CD14-positive monocyte (primary cell): ENCODE results near the gene TRAPPC6A. TPM values are rescaled to one million over a fixed set of nuclear protein-coding genes. Genes with fewer than 3 reads are reported as not detected.

Experiments used
- DNase-seq, 3 donors: peaks; one replicate each; pipeline ENCODE4 v3.0.0-alpha.2; 2011 to 2022
- H2AFZ ChIP-seq: 2 replicates; pipeline ENCODE4 v1.6.0; 2012; ENCODE audit warnings: mild to moderate bottlenecking, low read depth, low read length, inconsistent platforms; ENCODE audit not compliant: insufficient read depth, poor library complexity, severe bottlenecking
- H3K27ac ChIP-seq, 2 donors: 1 replicate in 1 of 2; 2 replicates in 1 of 2; pipeline ENCODE4 v1.5.1; 2012 to 2013; ENCODE audit warnings: low read length in 2 of 2, control low read depth in 1 of 2, inconsistent platforms in 1 of 2, low read depth in 1 of 2, mild to moderate bottlenecking in 1 of 2
- H3K27me3 ChIP-seq, 2 donors: one replicate each; pipeline versions ENCODE4 v1.6.0 to v1.6.1; 2011 to 2013; ENCODE audit warnings: low read length in 2 of 2; ENCODE audit not compliant: control insufficient read depth in 2 of 2, insufficient read depth in 2 of 2
- H3K36me3 ChIP-seq, 2 donors: replicated peaks in 1 of 2; 1 replicate in 1 of 2; 2 replicates in 1 of 2; pipeline versions ENCODE4 v1.5.1 to v1.6.1; 2012 to 2013; ENCODE audit warnings: low read length in 2 of 2, control low read depth in 1 of 2, inconsistent platforms in 1 of 2, mild to moderate bottlenecking in 1 of 2; ENCODE audit not compliant: insufficient read depth in 2 of 2, control insufficient read depth in 1 of 2
- H3K4me1 ChIP-seq, 2 donors: 1 replicate in 1 of 2; 2 replicates in 1 of 2; pipeline versions ENCODE4 v1.5.1 to v1.6.1; 2012 to 2013; ENCODE audit warnings: low read length in 2 of 2, control low read depth in 1 of 2, inconsistent platforms in 1 of 2, mild to moderate bottlenecking in 1 of 2, moderate library complexity in 1 of 2; ENCODE audit not compliant: insufficient read depth in 2 of 2, control insufficient read depth in 1 of 2
- H3K4me2 ChIP-seq: replicated peaks from 2 replicates; pipeline ENCODE3; 2012; ENCODE audit warnings: low read length, moderate library complexity, mild to moderate bottlenecking; ENCODE audit not compliant: poor library complexity, severe bottlenecking; ENCODE audit errors: extremely low read depth
- H3K4me3 ChIP-seq, 3 experiments: fragments of 200-600 bp in 1 of 3; sonication (generic) in 1 of 3; replicated peaks in 1 of 3; 1 replicate in 2 of 3; 2 replicates in 1 of 3; pipeline ENCODE4 v1.5.1; 2011 to 2013; ENCODE audit warnings: low read length in 3 of 3, mild to moderate bottlenecking in 3 of 3, control low read depth in 2 of 3, low read depth in 2 of 3, inconsistent platforms in 1 of 3, moderate library complexity in 1 of 3
- H3K79me2 ChIP-seq: 2 replicates; pipeline ENCODE4 v1.6.0; 2012; ENCODE audit warnings: mild to moderate bottlenecking, control low read depth, inconsistent platforms, low read length, moderate library complexity; ENCODE audit not compliant: insufficient read depth
- H3K9ac ChIP-seq: 2 replicates; pipeline ENCODE4 v1.6.0; 2017; ENCODE audit warnings: low read length, mild to moderate bottlenecking; ENCODE audit not compliant: insufficient read depth, poor library complexity, severe bottlenecking
- H3K9me3 ChIP-seq, 2 donors: replicated peaks in 1 of 2; 1 replicate in 1 of 2; 2 replicates in 1 of 2; pipeline versions ENCODE4 v1.5.1 to v1.6.1; 2012 to 2013; ENCODE audit warnings: low read length in 2 of 2, control low read depth in 1 of 2; ENCODE audit not compliant: control insufficient read depth in 1 of 2, insufficient read depth in 1 of 2
- H4K20me1 ChIP-seq: 2 replicates; pipeline ENCODE4 v1.6.0; 2012; ENCODE audit warnings: mild to moderate bottlenecking, low read length, control low read depth, moderate library complexity; ENCODE audit not compliant: insufficient read depth
- H3K27ac Mint-ChIP-seq, 7 donors: one replicate each; pipeline ENCODE4 v1.8.0; 2020; ENCODE audit warnings: mild to moderate bottlenecking in 7 of 7, mixed read lengths in 7 of 7, moderate library complexity in 6 of 7, inconsistent platforms in 2 of 7
- H3K27me3 Mint-ChIP-seq, 3 donors: one replicate each; pipeline ENCODE4 v1.8.0; 2021 to 2022; ENCODE audit warnings: low read depth in 3 of 3, mild to moderate bottlenecking in 3 of 3, mixed read lengths in 3 of 3, moderate library complexity in 3 of 3, inconsistent platforms in 1 of 3
- H3K36me3 Mint-ChIP-seq, 2 donors: one replicate each; pipeline ENCODE4 v1.8.0; 2020; ENCODE audit warnings: mixed read lengths in 2 of 2, inconsistent platforms in 1 of 2, mild to moderate bottlenecking in 1 of 2
- H3K4me1 Mint-ChIP-seq: one replicate; pipeline ENCODE4 v1.8.0; 2020; ENCODE audit warnings: mild to moderate bottlenecking, mixed read lengths
- H3K4me3 Mint-ChIP-seq, 2 donors: one replicate each; pipeline ENCODE4 v1.8.0; 2020; ENCODE audit warnings: mild to moderate bottlenecking in 2 of 2, mixed read lengths in 2 of 2, moderate library complexity in 1 of 2
- H3K9me3 Mint-ChIP-seq, 7 donors: one replicate each; pipeline ENCODE4 v1.8.0; 2020 to 2022; ENCODE audit warnings: mixed read lengths in 7 of 7, mild to moderate bottlenecking in 6 of 7, moderate library complexity in 6 of 7, inconsistent platforms in 2 of 7
- WGBS: methylation state at CpG from one replicate; pipeline ENCODE4 v1.1.5; 2013; ENCODE audit warnings: missing lambda C conversion rate; ENCODE audit not compliant: insufficient coverage; 5-methylcytosine and 5-hydroxymethylcytosine counted together
- intact Hi-C, 2 donors: fragments of 100-400 bp; cut with micrococcal nuclease; formaldehyde crosslinking; loops; one replicate each; pipeline versions ENCODE4 v1.15.0 to v1.15.1; 2023
- polyA plus RNA-seq, 3 donors: library from polyadenylated mRNA; depleted of rRNA in 1 of 3; unstranded in 2 of 3; stranded (reverse) in 1 of 3; fragments of 300-500 nt in 2 of 3; fragments of >200 nt in 1 of 3; fragmentation: Illumina TruSeq in 2 of 3; gene quantifications; 1 replicate in 2 of 3; 2 replicates in 1 of 3; pipeline ENCODE4 v1.2.3, GENCODE V29; 2012 to 2021
- TF ChIP-seq, protein P1 (sequence below): fragments of 200-600 bp; IDR thresholded peaks from one replicate; pipeline ENCODE4 v1.8.0; 2022; ENCODE audit warnings: antibody characterized with exemption, mild to moderate bottlenecking

The TRAPPC6A gene
- polyA plus RNA-seq, 3 donors, result 49.7 to 82.7 (median 63.4) TPM

DNA sequence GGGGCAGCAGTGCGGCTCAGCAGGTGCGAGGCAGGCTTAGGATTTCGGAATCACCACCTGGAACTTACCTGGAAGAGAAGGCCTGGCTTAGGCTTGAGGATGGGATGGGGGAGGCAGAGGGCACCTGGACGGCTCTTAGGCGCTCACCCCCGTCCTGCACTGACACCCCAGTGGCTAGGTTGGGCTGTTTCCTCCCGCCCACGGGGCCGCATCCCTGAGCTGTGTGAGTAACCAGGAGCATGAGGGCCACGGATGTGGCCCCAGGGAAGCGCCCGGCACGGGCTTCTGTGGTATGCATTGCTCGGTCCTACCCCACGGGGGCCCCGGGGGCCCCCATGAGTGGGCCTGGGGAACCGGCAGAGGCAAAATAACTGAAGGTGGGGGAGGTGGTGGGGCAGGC is 14.9 kb downstream of the TRAPPC6A start:
- Histone ChIP-seq H3K9ac (no peak overlapping the region), H3K4me2 (no peak overlapping the region), H4K20me1 (no peaks in the 10 kb centered on the region), H3K9me3 (no peaks in the 10 kb centered on the region), H2AFZ (no peak overlapping the region), H3K79me2 (no peaks in the 10 kb centered on the region), H3K27ac (no peak overlapping the region), H3K4me3 (no peak overlapping the region), H3K4me1 (peaks cover 9 to 14% of the 10 kb centered on the region in 2 donors), H3K36me3 (no peaks in the 10 kb centered on the region), H3K27me3 (peaks cover 0 to 6% of the 10 kb centered on the region in 2 donors)
- H3K9me3 Mint-ChIP-seq, result no peaks in the 10 kb centered on the region
- no peak overlapping the region for H3K4me3 Mint-ChIP-seq
- intact Hi-C loops, result no loop called here
- H3K4me1 Mint-ChIP-seq, result peaks cover 17% of the 10 kb centered on the region
- H3K27me3 Mint-ChIP-seq, result peaks cover 17 to 44% (median 32%) of the 10 kb centered on the region in 3 donors
- peaks cover 0 to 3% of the 10 kb centered on the region in 2 donors for H3K36me3 Mint-ChIP-seq
- no peak for DNase-seq
- WGBS, result 92% methylated on average over 14 of the region's 17 CpGs
- TF ChIP-seq, protein P1, sequence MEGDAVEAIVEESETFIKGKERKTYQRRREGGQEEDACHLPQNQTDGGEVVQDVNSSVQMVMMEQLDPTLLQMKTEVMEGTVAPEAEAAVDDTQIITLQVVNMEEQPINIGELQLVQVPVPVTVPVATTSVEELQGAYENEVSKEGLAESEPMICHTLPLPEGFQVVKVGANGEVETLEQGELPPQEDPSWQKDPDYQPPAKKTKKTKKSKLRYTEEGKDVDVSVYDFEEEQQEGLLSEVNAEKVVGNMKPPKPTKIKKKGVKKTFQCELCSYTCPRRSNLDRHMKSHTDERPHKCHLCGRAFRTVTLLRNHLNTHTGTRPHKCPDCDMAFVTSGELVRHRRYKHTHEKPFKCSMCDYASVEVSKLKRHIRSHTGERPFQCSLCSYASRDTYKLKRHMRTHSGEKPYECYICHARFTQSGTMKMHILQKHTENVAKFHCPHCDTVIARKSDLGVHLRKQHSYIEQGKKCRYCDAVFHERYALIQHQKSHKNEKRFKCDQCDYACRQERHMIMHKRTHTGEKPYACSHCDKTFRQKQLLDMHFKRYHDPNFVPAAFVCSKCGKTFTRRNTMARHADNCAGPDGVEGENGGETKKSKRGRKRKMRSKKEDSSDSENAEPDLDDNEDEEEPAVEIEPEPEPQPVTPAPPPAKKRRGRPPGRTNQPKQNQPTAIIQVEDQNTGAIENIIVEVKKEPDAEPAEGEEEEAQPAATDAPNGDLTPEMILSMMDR, result no peak
- H3K27ac Mint-ChIP-seq, result no peak overlapping the region

DNA sequence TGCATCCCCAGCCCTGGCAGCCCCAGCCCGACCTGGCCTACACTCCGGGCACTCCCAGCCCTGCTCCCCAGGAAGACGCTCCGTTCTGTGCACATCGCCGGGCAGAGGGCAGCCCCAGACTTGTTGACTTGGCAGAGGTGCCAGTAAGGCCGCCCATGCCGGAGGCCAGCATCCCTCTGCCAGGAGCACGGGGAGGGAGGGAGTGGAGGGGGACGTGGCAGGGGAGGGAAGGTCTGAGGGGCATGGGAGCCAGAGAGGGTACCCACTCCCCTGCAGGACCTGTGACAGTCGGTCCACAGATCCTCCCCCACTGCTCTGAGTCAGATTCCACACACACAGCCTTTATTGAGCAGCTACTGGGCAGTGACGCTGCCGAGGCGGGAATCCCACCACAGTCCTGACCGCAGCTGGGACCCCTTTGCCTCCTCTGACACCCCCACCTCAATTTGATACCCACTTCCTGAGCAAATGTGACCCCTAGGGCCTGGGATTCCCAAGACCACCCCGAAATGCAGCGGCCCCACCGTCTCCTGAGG is 15.4 kb downstream of the TRAPPC6A start:
- H4K20me1 ChIP-seq, result no peaks in the 10 kb centered on the region
- no peaks in the 10 kb centered on the region for H3K36me3 ChIP-seq
- H3K79me2 ChIP-seq, result no peaks in the 10 kb centered on the region
- H3K27me3 ChIP-seq, result peaks cover 0 to 6% of the 10 kb centered on the region in 2 donors
- no peak overlapping the region for H3K9ac ChIP-seq
- no peak for DNase-seq
- H3K9me3 ChIP-seq, result no peaks in the 10 kb centered on the region
- H3K4me2 ChIP-seq, result no peak overlapping the region
- peaks cover 0 to 3% of the 10 kb centered on the region in 2 donors for H3K36me3 Mint-ChIP-seq
- H3K4me3 ChIP-seq, result no peak overlapping the region
- H3K4me3 Mint-ChIP-seq, result no peak overlapping the region
- H3K27ac Mint-ChIP-seq, result no peak overlapping the region
- WGBS, result 95% methylated on average over 12 of the region's 18 CpGs
- H3K27ac ChIP-seq, result no peak overlapping the region
- H2AFZ ChIP-seq, result no peak overlapping the region
- intact Hi-C loops, result no loop called here
- peaks cover 9 to 14% of the 10 kb centered on the region in 2 donors for H3K4me1 ChIP-seq
- H3K9me3 Mint-ChIP-seq, result no peaks in the 10 kb centered on the region
- H3K27me3 Mint-ChIP-seq, result peaks cover 22 to 49% (median 36%) of the 10 kb centered on the region in 3 donors
- TF ChIP-seq, protein P1, result no peak
- H3K4me1 Mint-ChIP-seq, result peaks cover 17% of the 10 kb centered on the region
